ENCODE results near the gene ARPC4.
"Not testable (repeated sequence)": the region's sequence is repeated elsewhere in the genome, so short reads cannot be mapped to it uniquely, and the experiment has no call there.

Gene ARPC4

DNA sequence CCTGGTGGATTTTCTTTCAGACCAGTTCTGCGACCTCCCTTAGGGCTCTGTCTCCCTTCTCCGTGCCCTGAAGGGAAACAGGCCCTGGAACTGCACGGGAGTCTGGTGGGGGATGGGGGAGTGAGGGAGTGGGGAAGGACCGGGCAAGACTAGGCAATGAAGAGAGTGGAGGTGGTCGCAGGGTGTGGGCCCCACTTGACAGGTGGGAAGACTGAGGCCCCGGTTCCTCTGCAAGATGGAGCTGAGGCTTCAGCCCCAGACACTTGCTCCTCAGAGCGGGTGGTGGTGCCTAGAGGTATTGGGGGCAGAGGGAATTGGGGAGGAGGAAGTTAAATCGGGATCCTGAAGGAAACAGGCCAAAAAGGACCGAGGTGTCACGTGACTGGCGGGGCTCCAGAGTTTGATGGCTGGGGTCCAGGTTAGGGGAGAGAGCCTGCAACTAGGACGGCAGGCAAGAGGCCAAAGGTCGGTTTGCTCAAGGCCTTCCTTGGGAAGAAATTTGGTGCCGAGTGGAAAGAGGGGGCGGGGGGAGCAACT lies 22.5 kb upstream of the ARPC4 start:
- peak overlapping the region; percentile 79 for H3K4me3 ChIP-seq (ENCODE audit: low read length)
- peak; percentile 26 for DNase-seq (ENCODE audit: low read depth)
- TF ChIP-seq, protein P1, sequence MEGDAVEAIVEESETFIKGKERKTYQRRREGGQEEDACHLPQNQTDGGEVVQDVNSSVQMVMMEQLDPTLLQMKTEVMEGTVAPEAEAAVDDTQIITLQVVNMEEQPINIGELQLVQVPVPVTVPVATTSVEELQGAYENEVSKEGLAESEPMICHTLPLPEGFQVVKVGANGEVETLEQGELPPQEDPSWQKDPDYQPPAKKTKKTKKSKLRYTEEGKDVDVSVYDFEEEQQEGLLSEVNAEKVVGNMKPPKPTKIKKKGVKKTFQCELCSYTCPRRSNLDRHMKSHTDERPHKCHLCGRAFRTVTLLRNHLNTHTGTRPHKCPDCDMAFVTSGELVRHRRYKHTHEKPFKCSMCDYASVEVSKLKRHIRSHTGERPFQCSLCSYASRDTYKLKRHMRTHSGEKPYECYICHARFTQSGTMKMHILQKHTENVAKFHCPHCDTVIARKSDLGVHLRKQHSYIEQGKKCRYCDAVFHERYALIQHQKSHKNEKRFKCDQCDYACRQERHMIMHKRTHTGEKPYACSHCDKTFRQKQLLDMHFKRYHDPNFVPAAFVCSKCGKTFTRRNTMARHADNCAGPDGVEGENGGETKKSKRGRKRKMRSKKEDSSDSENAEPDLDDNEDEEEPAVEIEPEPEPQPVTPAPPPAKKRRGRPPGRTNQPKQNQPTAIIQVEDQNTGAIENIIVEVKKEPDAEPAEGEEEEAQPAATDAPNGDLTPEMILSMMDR (conservative IDR thresholded peaks at IDR 0.05; ENCODE audit: low read length), result no peak

DNA sequence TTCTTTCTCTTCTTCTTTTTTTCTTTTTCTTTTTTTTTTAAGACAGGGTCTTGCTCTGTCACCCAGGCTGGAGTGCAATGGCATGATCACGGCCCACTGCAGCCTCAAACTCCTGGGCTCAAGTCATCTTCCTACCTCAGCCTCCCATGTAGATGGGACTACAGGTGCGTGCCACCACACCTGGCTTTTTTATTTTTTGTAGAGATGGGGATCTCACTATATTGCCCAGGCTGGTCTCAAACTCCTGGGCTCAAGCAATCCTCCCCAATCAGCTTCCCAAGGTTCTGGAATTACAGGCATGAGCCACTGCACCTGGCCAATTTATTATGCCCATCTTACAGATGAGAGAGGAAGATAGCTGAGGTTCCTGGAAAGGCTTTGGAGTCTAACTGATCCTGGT lies 21.9 kb upstream of the ARPC4 start:
- H3K4me3 ChIP-seq (ENCODE audit: low read length); DNase-seq (ENCODE audit: low read depth): not testable (repeated sequence)

- no peak overlapping the region for H3K4me3 ChIP-seq (ENCODE audit: low read length)
- DNase-seq (ENCODE audit: low read depth), result no peak
- TF ChIP-seq, protein P1 (conservative IDR thresholded peaks at IDR 0.05; ENCODE audit: low read length), result no peak
Observed at GRCh38 chr3:9776896-9777693, 15.8 kb upstream of the ARPC4 start.

DNA sequence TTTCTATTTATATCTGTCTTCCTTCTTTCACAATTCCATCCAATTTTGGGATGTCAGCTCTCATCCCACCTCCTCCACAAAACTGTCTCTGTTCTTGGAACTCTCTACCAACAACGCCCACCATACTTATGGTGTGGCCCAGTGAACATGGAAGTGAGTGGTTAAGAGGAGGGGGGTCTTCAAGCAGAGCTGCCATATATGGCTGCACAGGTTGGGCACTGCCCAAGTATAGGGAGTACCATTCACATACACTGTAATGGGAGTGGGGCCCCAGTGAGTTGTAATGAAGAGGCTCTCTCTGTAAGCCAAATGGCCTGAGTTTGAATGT lies 15.2 kb upstream of the ARPC4 start:
- TF ChIP-seq, protein P1 (conservative IDR thresholded peaks at IDR 0.05; ENCODE audit: low read length), result no peak
- no peak overlapping the region for H3K4me3 ChIP-seq (ENCODE audit: low read length)
- DNase-seq (ENCODE audit: low read depth), result no peak

DNA sequence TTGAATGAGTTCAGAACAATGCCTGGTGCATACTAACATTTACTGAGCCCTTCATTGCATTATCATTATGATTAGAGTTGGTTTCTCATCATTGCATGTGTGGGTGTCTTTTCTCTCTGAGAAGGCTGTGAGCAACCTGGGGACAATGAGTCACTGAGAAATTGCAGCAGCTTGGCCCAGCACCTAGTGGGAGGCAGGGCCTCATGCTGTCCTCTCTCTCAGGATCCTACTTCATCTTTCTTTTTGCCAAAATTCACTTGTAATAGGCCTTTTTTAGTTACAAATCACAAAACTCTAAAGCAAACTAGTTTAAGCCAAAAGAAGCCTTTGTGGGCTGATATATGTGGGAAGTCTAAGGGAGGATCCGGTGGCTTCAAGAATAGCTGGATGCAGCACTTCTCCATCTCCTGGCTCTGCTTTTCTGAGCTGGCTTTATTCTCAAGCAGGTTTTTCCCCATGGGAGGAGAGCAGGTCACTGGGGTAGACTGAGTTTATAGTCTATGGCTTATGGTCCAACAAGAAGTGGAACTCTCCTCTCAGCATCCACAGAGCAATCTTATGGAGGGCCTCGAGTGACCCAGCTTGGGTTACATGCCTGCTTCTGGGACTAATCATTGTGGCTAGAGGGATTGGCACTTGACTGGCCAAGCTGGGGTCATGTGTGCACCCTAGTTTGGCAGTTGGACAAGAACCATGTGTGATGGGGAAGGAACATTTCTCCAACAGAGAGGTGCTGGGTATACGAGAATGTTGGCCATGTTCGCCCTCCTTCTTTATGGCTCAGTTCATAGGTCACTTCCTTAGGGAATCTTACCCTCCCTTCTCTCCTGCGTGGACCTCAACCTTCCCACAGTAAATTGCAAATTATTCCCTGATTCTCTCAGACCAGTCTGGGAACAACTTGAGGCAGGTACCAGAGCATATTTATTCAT lies 14.5 kb upstream of the ARPC4 start:
- DNase-seq (ENCODE audit: low read depth), result peak; percentile 76
- TF ChIP-seq, protein P1 (conservative IDR thresholded peaks at IDR 0.05; ENCODE audit: low read length), result no peak
- H3K4me3 ChIP-seq (ENCODE audit: low read length), result no peak overlapping the region

GRCh38 chr3:9779075-9779593 lies 13.7 kb upstream of the ARPC4 start:
- no peak overlapping the region for H3K4me3 ChIP-seq (ENCODE audit: low read length)
- DNase-seq (ENCODE audit: low read depth), result no peak
- TF ChIP-seq, protein P1 (conservative IDR thresholded peaks at IDR 0.05; ENCODE audit: low read length), result no peak

GRCh38 chr3:9779721-9780457 lies 13.0 kb upstream of the ARPC4 start:
- no peak for DNase-seq (ENCODE audit: low read depth)
- TF ChIP-seq, protein P1 (conservative IDR thresholded peaks at IDR 0.05; ENCODE audit: low read length), result no peak
- H3K4me3 ChIP-seq (ENCODE audit: low read length), result no peak overlapping the region
